NCI-H82 treated with DMSO at 0.1 percent for 48 hours (cell line): ENCODE data around the gene B3GAT3.
"Not testable (repeated sequence)": the region's sequence is repeated elsewhere in the genome, so short reads cannot be mapped to it uniquely, and the experiment has no call there.

Experiments used
- DNase-seq: peaks from one replicate; lab custom pipeline; 2025; ENCODE audit not compliant: unreplicated experiment; lab: John Stamatoyannopoulos, UW

The B3GAT3 gene

GRCh38 chr11:62604460-62605120 is 17.2 kb downstream of the B3GAT3 start:
- DNase-seq, result no peak

- DNase-seq, result no peak
These were observed 17.9 kb downstream of the B3GAT3 start for GRCh38 chr11:62603776-62604299.

GRCh38 chr11:62603072-62603408 is 18.7 kb downstream of the B3GAT3 start:
- no peak for DNase-seq

- DNase-seq, result peak; percentile 58
These were observed 19.4 kb downstream of the B3GAT3 start for GRCh38 chr11:62602141-62603071.

DNA sequence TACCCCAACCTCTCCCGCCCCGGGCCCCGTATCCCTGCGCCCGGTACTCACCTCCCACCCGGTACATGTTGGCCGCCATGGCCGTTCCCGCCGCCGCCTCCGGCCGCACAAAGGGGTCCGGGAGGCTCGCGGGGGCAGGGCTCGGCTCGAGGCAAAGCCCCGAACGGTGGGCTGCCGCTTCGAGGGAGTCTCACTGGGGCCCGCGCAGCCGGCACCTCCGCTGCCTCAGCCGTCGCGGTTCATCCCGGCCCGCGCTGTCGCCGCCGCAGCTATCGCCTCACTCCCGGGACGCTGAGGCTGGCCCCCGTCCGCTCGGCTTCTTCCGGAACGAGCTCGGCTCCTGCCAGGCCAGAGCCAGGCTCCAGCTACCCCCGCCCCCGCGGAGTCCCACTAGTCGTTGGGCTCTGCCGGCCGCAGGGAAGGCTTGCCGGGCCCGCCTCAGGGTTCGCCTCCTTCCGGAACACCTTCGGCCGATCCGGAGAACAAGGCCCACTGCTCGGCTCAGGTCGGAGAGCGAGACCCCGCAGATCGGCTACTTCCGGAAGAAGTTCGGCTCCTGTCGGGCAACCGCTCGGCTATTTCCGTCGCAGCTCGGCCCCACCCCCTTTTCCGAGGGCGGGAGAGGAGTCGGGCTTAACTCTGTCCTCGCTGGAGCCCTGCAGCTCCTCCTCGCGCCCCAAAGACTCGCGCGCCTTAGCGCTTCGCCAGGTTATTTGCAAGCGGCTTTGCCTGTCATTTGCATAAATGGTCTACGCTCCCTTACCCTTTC is 20.2 kb downstream of the B3GAT3 start, which contains the start of gene MTA2:
MTA2 (minus strand) TSS at position 494 of the 769 bp plus-strand sequence; CDS start at position 79, 415 bp downstream.
- peak; percentile 86 for DNase-seq

GRCh38 chr11:62601122-62601371 is 20.7 kb downstream of the B3GAT3 start:
- no peak for DNase-seq

- DNase-seq, result no peak
These were observed 21.2 kb downstream of the B3GAT3 start for GRCh38 chr11:62600367-62601121.

- no peak for DNase-seq
These were observed 21.9 kb downstream of the B3GAT3 start for GRCh38 chr11:62599901-62600300.

- DNase-seq, result peak; percentile 89
These were observed 22.6 kb downstream of the B3GAT3 start for GRCh38 chr11:62599069-62599696.

DNA sequence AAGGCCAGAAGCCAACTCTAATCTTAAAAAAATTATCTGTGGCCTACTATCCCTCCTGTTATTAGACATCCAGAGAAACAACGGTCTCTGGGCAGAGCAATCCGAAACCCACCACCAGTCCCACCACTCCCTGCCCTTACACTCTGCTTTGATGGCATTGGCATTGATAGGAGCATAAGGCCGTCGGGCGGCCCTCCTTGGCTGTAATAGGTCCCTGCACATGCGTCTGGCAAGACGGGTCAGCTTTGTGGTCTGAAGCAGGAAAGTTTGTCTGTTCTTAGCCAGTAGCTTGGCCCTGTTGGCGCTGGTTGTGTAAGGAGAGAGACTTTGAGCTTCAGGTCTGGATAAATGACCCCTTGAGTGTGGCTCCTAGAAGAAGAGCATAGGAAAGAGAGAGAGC is 26.7 kb downstream of the B3GAT3 start:
- DNase-seq, result no peak

DNA sequence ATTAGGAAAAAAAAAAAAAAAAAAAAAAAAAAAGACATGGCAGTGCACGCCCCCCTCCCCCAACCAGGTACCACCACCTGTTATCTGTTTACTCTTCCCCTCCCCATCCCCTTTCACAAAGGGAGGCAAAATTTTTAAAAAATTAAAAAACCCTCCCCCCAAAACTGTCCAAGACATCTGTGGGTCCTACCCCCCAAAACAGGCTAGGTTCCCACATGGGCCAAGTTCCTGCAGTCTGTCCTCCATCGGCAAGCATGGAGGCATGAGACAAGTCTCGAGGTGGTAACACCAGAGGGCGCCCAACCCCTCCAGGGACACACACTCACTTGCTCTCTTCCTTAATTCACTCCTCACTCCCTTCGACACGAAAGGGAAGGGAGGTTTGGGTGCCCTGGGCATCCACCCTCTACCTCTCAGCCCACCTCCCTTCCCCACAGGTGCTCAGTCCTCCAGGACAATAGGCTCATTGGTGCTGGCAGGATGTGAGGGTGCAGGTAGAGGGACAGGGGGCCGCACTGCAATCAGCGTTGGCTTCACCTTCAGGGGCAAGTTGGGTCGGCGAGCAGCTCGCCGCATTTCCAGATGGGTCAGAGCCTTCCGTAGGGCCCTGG is 28.2 kb downstream of the B3GAT3 start:
- DNase-seq, result peak; percentile 46

- DNase-seq, result no peak
These were observed 28.8 kb downstream of the B3GAT3 start for GRCh38 chr11:62592989-62593421.

DNA sequence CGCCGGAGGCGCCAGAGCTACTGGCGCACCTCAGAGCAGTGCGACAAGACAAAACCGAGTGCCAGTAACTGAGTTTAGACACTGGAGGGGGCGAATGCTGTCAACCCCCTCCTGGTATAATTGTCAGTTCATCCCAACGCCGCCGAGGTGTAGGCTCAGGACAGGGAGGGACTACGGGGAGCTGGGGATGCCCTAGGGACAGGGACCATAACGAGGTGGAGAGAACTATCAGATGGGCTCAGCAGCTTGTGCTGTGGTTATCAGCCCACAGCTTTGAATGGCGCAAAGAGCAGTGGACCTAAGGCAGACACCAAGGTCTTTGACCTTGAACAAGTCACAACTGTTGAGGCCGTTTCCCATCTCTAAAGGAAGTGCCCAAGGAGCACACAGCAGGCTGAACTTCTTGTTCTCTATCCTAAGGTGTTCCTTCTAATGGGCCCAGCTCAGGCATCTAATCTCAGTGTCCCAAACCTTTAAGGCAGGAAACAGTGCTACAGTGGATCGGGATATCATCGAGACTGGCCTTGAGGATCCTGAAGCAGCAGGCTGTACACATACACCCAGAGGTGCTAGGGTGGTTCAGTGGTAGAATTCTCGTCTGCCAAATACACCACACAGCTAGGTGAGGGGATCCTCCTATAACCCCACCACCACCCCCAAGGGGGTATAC is 29.5 kb downstream of the B3GAT3 start:
- DNase-seq, result no peak

GRCh38 chr11:62591448-62592145 is 30.2 kb downstream of the B3GAT3 start, which contains the start of gene TUT1:
Gene TUT1 (minus strand): TSS chr11:62591523. CDS start chr11:62591485, 38 bp downstream.
- peak; percentile 98 for DNase-seq

GRCh38 chr11:62588966-62589637 is 32.7 kb downstream of the B3GAT3 start:
- no peak for DNase-seq

DNA sequence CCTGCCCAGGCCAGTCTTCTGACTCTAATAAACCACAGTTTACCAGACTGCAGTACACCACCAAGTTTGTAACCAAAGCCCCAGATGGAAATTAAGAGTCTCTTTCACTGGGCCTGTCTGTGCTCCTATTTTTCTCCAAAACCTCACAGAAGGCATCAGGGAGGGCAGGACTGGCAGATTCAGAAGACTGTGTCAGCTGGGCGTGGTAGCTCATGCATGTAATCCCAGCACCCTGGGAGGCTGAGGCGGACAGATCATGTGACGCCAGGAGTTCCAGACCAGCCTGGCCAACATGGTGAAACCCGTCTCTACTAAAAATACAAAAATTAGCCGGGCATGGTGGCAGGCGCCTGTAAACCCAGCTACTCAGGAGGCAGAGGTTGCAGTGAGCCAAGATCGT is 36.4 kb downstream of the B3GAT3 start:
- not testable (repeated sequence) for DNase-seq

- DNase-seq, result not testable (repeated sequence)
These were observed 40.1 kb downstream of the B3GAT3 start for GRCh38 chr11:62581735-62582134.
